ENCODE measurements around the gene OR4K5. TPM values are rescaled to one million over a fixed set of nuclear protein-coding genes. Genes with fewer than 3 reads are reported as not detected.

Gene OR4K5
- not detected in 2 replicates for polyA plus RNA-seq

GRCh38 chr14:19920021-19920657 is at the start of gene OR4K5:
Gene OR4K5 (plus strand): TSS chr14:19920607. CDS start chr14:19920607, 0 bp downstream.

GRCh38 chr14:19874842-19875241 is 45.6 kb upstream of the OR4K5 start, which contains the start of gene OR4K2:
Gene OR4K2 (plus strand): TSS chr14:19875142. CDS start chr14:19876268, 1,126 bp downstream.

GRCh38 chr14:19930617-19931016 is 10.2 kb downstream of the OR4K5 start, which contains the start of gene OR4K1:
Gene OR4K1 (plus strand): TSS chr14:19930917. CDS start chr14:19935667, 4,750 bp downstream.

Other genes with a start within 250 kb of the OR4K5 start
- not detected in 2 replicates for gene OR11H2, start 206.7 kb upstream of the OR4K5 start, polyA plus RNA-seq
- gene OR4Q3, start 177.0 kb upstream of the OR4K5 start, polyA plus RNA-seq, result not detected in 2 replicates
- gene OR4M1, start 147.1 kb upstream of the OR4K5 start, polyA plus RNA-seq, result not detected in 2 replicates
- gene OR4N2, start 116.8 kb upstream of the OR4K5 start, polyA plus RNA-seq, result not detected in 2 replicates
- not detected in 2 replicates for gene OR4K2, start 45.5 kb upstream of the OR4K5 start, polyA plus RNA-seq
- not detected in 2 replicates for gene OR4K1, start 10.3 kb downstream of the OR4K5 start, polyA plus RNA-seq
- not detected in 2 replicates for gene OR4K15, start 55.0 kb downstream of the OR4K5 start, polyA plus RNA-seq
- not detected in 2 replicates for gene OR4Q2, start 81.6 kb downstream of the OR4K5 start, polyA plus RNA-seq
- gene OR4K14, start 98.7 kb downstream of the OR4K5 start, polyA plus RNA-seq, result not detected in 2 replicates
- gene OR4K13, start 115.4 kb downstream of the OR4K5 start, polyA plus RNA-seq, result not detected in 2 replicates
- not detected in 2 replicates for gene OR4L1, start 139.4 kb downstream of the OR4K5 start, polyA plus RNA-seq
- not detected in 2 replicates for gene OR4K17, start 190.1 kb downstream of the OR4K5 start, polyA plus RNA-seq
- gene OR4N5, start 218.2 kb downstream of the OR4K5 start, polyA plus RNA-seq, result not detected in 2 replicates

Data from Purkinje cell (primary cell).